Spleen (tissue), 7 donors: ENCODE data around the gene GRM8.

Experiments
- CTCF ChIP-seq, 11 experiments: fragments of 200-600 bp in 7 of 11; fragments of 450-650 bp in 4 of 11; sonication (generic) in 4 of 11; IDR thresholded peaks in 8 of 11; conservative IDR thresholded peaks in 3 of 11; 1 replicate in 7 of 11; 2 replicates in 4 of 11; pipeline versions ENCODE4 v1.4.0 to v1.8.0; 2016 to 2021; ENCODE audit warnings: antibody characterized with exemption in 11 of 11, inconsistent platforms in 4 of 11, mild to moderate bottlenecking in 1 of 11
- POLR2A ChIP-seq, 3 donors: fragments of 450-650 bp; IDR thresholded peaks; one replicate each; pipeline ENCODE4 v1.5.1; 2017; ENCODE audit warnings: antibody characterized with exemption in 3 of 3, mild to moderate bottlenecking in 1 of 3
- POLR2AphosphoS5 ChIP-seq, 3 donors: sonication (generic); formaldehyde crosslinking; IDR thresholded peaks; one replicate each; pipeline ENCODE4 v1.5.1; 2017; ENCODE audit warnings: antibody characterized with exemption in 3 of 3
- donor health status: DM: no; HTN: no; CAD: no; lungs with moderate emphysema.
- donor health status: DM: no; HTN: no; CAD: no.
- donor health status: DM: no; HTN: no; CAD: no.

DNA sequence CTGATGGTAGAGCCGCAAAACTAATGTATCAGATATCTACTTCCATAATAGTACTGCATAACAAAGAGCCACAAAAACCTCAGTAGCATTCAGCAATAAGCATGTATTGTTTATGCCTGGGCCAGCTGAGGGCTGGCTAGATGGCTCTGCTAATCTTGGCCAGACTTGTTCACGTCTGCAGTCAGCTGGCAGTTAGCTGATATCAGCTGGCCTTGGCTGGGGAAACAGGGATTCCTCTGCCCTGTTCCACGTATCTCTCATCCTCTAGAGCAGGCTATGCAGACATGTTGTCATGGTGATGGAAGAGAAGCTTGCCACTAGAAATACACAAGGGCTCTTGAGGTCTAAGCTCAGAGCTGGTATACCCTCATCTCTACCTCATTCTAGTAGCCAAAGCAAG, 62.9 kb downstream of the GRM8 start:
- TF ChIP-seq CTCF (IDR thresholded peaks at IDR 0.05 in 8 of 11, conservative IDR thresholded peaks at IDR 0.05 in 3 of 11), result no peak
- TF ChIP-seq POLR2AphosphoS5 (IDR thresholded peaks at IDR 0.05), result no peak
- TF ChIP-seq POLR2A (IDR thresholded peaks at IDR 0.05), result no peak
